Measurements from ENCODE around the gene ZNF467. TPM values are rescaled to one million over a fixed set of nuclear protein-coding genes. Genes with fewer than 3 reads are reported as not detected.

The ZNF467 gene, protein sequence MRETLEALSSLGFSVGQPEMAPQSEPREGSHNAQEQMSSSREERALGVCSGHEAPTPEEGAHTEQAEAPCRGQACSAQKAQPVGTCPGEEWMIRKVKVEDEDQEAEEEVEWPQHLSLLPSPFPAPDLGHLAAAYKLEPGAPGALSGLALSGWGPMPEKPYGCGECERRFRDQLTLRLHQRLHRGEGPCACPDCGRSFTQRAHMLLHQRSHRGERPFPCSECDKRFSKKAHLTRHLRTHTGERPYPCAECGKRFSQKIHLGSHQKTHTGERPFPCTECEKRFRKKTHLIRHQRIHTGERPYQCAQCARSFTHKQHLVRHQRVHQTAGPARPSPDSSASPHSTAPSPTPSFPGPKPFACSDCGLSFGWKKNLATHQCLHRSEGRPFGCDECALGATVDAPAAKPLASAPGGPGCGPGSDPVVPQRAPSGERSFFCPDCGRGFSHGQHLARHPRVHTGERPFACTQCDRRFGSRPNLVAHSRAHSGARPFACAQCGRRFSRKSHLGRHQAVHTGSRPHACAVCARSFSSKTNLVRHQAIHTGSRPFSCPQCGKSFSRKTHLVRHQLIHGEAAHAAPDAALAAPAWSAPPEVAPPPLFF
- total RNA-seq, result 7.0 TPM
- long read RNA-seq, partial matches to known transcripts, result 0 of 17 reads
- long read RNA-seq, other reads (novel, unspliced or antisense), result 14 of 17 reads

GRCh38 chr7:149773446-149774236 is at the start of gene ZNF467:
TSS of gene ZNF467 (minus strand) at chr7:149773588. CDS start at chr7:149771032, 2,556 bp downstream.
- intact Hi-C loops (cut with DNase I), result no loop called here

GRCh38 chr7:149822353-149822943 is 49.1 kb upstream of the ZNF467 start:
- DNase-seq (ENCODE audit: low spot score), result peak; percentile 73
- intact Hi-C loops (cut with DNase I), result no loop called here

More at GRCh38 chr7:149773446-149774236, at the start of gene ZNF467:
- peak; percentile 90 for DNase-seq (ENCODE audit: low spot score)

- intact Hi-C loops (cut with DNase I), result no loop called here
- DNase-seq (ENCODE audit: low spot score), result peak; percentile 72
Measured at GRCh38 chr7:149821191-149822148, 48.1 kb upstream of the ZNF467 start.

DNA sequence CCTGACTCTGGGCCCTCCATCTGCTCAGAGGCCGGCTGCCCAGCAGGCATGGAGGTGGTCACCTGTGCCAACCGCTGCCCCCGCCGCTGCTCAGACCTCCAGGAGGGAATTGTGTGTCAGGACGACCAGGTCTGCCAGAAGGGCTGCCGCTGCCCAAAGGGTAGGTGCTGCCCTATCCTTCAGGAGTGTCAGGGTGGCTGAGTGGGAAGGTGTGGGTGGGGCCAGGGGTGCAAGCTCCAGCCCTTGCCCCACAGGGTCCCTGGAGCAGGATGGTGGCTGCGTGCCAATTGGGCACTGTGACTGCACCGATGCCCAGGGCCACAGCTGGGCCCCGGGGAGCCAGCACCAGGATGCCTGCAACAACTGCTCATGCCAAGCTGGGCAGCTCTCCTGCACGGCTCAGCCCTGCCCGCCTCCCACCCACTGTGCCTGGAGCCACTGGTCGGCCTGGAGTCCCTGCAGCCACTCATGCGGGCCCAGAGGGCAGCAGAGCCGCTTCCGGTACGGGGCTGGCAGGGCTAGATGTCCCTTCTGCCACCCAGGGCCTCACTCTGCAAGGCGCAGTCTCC is 47.3 kb upstream of the ZNF467 start:
- DNase-seq (ENCODE audit: low spot score), result peak; percentile 71

GRCh38 chr7:149819961-149820340 is 46.6 kb upstream of the ZNF467 start:
- peak; percentile 57 for DNase-seq (ENCODE audit: low spot score)
- intact Hi-C loops (cut with DNase I), result no loop called here

More for the DNA sequence above, 47.3 kb upstream of the ZNF467 start:
- intact Hi-C loops (cut with DNase I), result no loop called here

GRCh38 chr7:149819141-149819960 is 46.0 kb upstream of the ZNF467 start:
- peak; percentile 71 for DNase-seq (ENCODE audit: low spot score)
- intact Hi-C loops (cut with DNase I), result no loop called here

GRCh38 chr7:149818536-149818840 is 45.1 kb upstream of the ZNF467 start:
- intact Hi-C loops (cut with DNase I), result no loop called here
- DNase-seq (ENCODE audit: low spot score), result no peak

DNA sequence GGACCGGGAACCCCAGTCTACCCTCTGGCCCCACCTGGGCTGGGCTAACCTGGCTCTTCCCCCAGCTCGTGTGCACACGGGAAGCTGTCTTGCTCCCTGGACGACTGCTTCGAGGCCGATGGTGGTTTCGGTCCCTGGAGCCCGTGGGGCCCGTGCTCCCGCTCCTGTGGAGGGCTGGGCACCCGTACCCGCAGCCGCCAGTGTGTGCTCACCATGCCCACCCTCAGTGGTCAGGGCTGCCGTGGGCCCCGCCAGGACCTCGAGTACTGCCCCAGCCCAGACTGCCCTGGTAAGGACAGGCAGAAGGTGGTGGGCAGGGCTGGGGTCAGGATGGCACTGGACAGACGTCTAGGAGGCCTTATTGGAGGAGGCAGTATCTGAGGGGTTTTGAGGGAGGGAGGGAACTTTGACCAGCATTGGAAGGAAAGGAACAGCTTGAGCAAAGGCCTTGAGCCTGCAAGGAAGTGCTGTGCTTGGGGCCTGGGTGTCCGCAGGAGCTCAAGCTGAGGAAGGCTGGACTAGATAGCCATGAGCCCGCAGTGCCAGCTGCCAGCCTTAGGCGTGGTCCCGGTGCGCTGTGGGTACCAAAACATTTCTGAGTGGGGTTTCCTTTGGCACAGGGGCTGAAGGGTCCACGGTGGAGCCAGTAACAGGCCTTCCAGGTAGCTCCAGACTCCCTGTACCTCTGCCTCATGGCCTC is 44.6 kb upstream of the ZNF467 start:
- no peak for DNase-seq (ENCODE audit: low spot score)
- intact Hi-C loops (cut with DNase I), result no loop called here

DNA sequence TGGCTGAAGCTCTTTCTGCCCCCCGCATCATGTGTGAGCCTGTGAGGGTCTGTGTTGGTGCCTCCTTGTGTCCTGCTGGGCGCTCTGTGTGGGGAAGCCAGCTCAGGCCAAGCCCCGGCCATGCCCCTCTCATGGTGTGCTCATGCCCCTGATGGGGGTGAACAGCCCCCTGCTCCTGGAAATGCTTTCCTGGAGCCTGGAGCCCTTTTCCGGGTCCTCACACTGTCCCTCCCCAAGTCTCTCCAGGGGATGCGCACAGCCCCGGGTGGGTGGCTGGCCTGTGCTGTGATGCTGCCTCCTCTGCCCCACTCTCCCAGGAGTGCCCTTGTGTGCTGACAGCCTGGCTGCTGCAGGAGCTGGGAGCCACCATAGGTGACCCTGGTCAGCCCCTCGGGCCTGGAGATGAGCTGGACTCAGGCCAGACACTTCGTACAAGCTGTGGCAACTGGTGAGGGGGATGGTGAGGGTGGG is 43.9 kb upstream of the ZNF467 start:
- DNase-seq (ENCODE audit: low spot score), result no peak
- intact Hi-C loops (cut with DNase I), result no loop called here

GRCh38 chr7:149816794-149817193 is 43.4 kb upstream of the ZNF467 start:
- intact Hi-C loops (cut with DNase I), result no loop called here
- no peak for DNase-seq (ENCODE audit: low spot score)

GRCh38 chr7:149816267-149816751 is 42.9 kb upstream of the ZNF467 start:
- DNase-seq (ENCODE audit: low spot score), result no peak
- intact Hi-C loops (cut with DNase I), result no loop called here

DNA sequence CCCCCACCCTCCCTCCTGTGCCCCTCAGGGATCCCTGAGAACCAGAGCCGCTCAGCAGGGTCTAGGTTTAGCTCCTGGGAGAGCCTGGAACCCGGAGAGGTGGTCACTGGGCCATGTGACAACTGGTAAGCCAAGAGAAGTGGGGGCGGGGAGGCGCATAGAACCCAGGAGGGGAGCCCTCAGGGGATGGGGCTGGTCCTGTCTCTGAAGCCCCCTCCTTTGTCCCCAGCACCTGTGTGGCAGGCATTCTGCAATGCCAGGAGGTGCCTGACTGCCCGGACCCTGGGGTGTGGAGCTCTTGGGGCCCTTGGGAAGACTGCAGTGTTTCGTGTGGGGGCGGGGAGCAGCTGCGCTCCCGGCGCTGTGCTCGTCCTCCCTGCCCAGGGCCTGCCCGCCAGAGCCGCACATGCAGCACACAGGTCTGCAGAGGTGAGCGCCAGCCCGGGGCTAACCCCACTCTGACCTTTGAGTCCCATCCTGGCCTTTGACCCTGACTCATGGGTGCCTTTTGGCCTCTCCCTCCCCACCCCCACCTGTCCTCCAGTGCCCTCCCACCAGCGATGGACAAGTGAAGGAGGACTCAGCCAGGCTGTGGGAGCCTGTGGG is 42.4 kb upstream of the ZNF467 start:
- DNase-seq (ENCODE audit: low spot score), result no peak
- intact Hi-C loops (cut with DNase I), result no loop called here

DNA sequence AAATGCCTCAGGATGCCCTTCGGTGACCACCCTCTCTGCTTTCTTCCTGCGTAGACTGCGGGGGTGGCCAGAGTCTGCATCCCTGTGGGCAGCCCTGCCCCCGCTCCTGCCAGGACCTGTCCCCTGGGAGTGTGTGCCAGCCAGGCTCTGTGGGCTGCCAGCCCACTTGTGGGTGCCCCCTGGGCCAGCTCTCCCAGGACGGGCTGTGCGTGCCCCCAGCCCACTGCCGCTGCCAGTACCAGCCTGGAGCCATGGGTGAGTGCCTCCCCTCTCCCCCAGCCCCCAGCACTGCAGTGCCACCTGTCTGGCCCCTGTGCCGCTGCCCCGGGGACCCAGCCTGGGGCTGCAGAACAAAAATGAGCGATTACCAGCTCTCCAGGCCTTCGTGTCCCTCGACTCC is 41.7 kb upstream of the ZNF467 start:
- no peak for DNase-seq (ENCODE audit: low spot score)
- intact Hi-C loops (cut with DNase I), result no loop called here

- intact Hi-C loops (cut with DNase I), result no loop called here
- no peak for DNase-seq (ENCODE audit: low spot score)
Measured at GRCh38 chr7:149814494-149814893, 41.1 kb upstream of the ZNF467 start.

DNA sequence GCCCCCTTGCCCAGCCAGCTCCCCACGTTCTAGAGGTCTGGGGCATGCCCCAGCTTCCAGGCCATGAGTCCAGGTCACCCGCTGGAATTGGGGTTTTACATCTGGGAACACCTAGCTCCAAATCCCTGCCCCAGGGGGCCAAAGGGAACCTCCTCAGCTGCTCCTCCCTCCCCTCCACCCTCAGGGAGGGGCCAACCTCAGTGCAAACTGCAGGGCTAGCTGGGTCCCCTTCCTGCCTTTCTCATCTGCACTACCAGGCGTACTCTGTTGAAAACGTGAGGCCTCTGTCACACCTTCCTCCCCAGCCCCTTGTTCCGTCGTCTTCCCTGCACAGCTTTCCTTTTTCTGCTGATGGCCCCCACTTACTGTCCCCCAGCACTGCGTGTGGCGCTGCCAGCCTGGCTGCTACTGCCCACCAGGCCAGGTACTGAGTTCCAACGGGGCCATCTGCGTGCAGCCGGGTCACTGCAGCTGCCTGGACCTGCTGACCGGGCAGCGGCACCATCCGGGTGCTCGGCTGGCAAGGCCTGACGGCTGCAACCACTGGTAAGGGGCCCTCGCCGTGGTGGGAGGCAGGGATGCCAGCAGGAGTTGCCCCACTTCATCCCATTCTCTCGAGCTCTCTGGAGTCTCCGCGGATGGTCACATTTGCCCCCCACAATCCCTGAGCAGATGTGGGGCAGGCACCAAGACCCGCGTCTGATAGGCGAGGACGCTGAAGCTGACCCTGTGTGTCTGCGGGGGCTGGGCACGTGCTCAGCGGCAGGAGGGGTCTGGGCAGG is 40.1 kb upstream of the ZNF467 start:
- intact Hi-C loops (cut with DNase I), result no loop called here
- no peak for DNase-seq (ENCODE audit: low spot score)

Measured in cardiac septum (tissue), 1 donor.